ENCODE measurements around the gene PAPSS2. TPM values are rescaled to one million over a fixed set of nuclear protein-coding genes. Genes with fewer than 3 reads are reported as not detected.

PAPSS2 gene
- total RNA-seq, 1 experiment from 2014 or later, result 22.1 TPM

GRCh38 chr10:87659571-87660483 is at the start of gene PAPSS2 (continued):
- no peak for TF ChIP-seq AFF4 (CRISPR knock-in tag; IDR thresholded peaks at IDR 0.05; ENCODE audit: borderline replicate concordance)
- no peak for TF ChIP-seq ZBTB21 (CRISPR knock-in tag; IDR thresholded peaks at IDR 0.05; ENCODE audit: borderline replicate concordance)
- TF ChIP-seq OVOL2 (CRISPR knock-in tag; IDR thresholded peaks at IDR 0.05; ENCODE audit: borderline replicate concordance), result no peak
- TF ChIP-seq ZNF219 (CRISPR knock-in tag; IDR thresholded peaks at IDR 0.05; ENCODE audit: borderline replicate concordance), result no peak
- no peak for TF ChIP-seq HMGA2 (CRISPR knock-in tag; IDR thresholded peaks at IDR 0.05)
- TF ChIP-seq ZNF532 (CRISPR knock-in tag; IDR thresholded peaks at IDR 0.05; ENCODE audit: borderline replicate concordance), result no peak
- TF ChIP-seq TEAD4 (CRISPR knock-in tag; IDR thresholded peaks at IDR 0.05), result no peak
- no peak for TF ChIP-seq ZNF396 (CRISPR knock-in tag; IDR thresholded peaks at IDR 0.05; ENCODE audit: borderline replicate concordance)
- TF ChIP-seq NFATC4 (CRISPR knock-in tag; IDR thresholded peaks at IDR 0.05), result no peak
- no peak for TF ChIP-seq RORB (CRISPR knock-in tag; IDR thresholded peaks at IDR 0.05)
- TF ChIP-seq ELF4 (CRISPR knock-in tag; IDR thresholded peaks at IDR 0.05; ENCODE audit: low read depth), result no peak
- TF ChIP-seq FOXJ3 (CRISPR knock-in tag; IDR thresholded peaks at IDR 0.05; ENCODE audit: borderline replicate concordance), result no peak
- TF ChIP-seq ZNF416 (CRISPR knock-in tag; IDR thresholded peaks at IDR 0.05), result no peak
- TF ChIP-seq MXD4 (CRISPR knock-in tag; IDR thresholded peaks at IDR 0.05; ENCODE audit: borderline replicate concordance), result no peak
- TF ChIP-seq SP1 (CRISPR knock-in tag; conservative IDR thresholded peaks at IDR 0.05), result peak; percentile 56
- no peak; the same call in 1 of the 2 replicates for TF ChIP-seq SMAD3 (CRISPR knock-in tag; IDR thresholded peaks at IDR 0.05; ENCODE audit: borderline replicate concordance)
- TF ChIP-seq NR1H2 (CRISPR knock-in tag; IDR thresholded peaks at IDR 0.05), result no peak
- TF ChIP-seq TP53 (CRISPR knock-in tag; IDR thresholded peaks at IDR 0.05), result no peak
- no peak for TF ChIP-seq IRF2 (CRISPR knock-in tag; IDR thresholded peaks at IDR 0.05; ENCODE audit: borderline replicate concordance, low read depth)
- TF ChIP-seq PREB (CRISPR knock-in tag; IDR thresholded peaks at IDR 0.05; ENCODE audit: borderline replicate concordance), result no peak
- TF ChIP-seq MLX (CRISPR knock-in tag; IDR thresholded peaks at IDR 0.05), result no peak
- no peak for TF ChIP-seq ATF2 (CRISPR knock-in tag; IDR thresholded peaks at IDR 0.05; ENCODE audit: borderline replicate concordance, low read depth)
- no peak for TF ChIP-seq ZNF671 (CRISPR knock-in tag; IDR thresholded peaks at IDR 0.05)
- TF ChIP-seq ESRRA (CRISPR knock-in tag; IDR thresholded peaks at IDR 0.05; ENCODE audit: borderline replicate concordance), result no peak
- TF ChIP-seq ZNF263 (CRISPR knock-in tag; IDR thresholded peaks at IDR 0.05; ENCODE audit: low read depth), result 0 out of 2 replicates have a peak, but pooled peaks have one; percentile 45
- no peak for TF ChIP-seq SOX15 (CRISPR knock-in tag; IDR thresholded peaks at IDR 0.05)
- no peak for TF ChIP-seq NFYB (CRISPR knock-in tag; conservative IDR thresholded peaks at IDR 0.05; ENCODE audit: low read depth)

Measured in WTC11 (cell line).